GM12878 (cell line): ENCODE data around the gene GPAT3. TPM values are rescaled to one million over a fixed set of nuclear protein-coding genes. Genes with fewer than 3 reads are reported as not detected.

Source experiments
- BCL11A ChIP-seq: IDR thresholded peaks from 2 replicates; pipeline ENCODE4 v1.6.1; 2011; ENCODE audit warnings: low read depth, low read length
- BRCA1 ChIP-seq: IDR thresholded peaks from 2 replicates; pipeline ENCODE4 v1.6.1; 2011; ENCODE audit warnings: low read depth, low read length, improper control_type of control experiment
- CEBPB ChIP-seq, 2 experiments: fragments of 150-350 bp in 1 of 2; IDR thresholded peaks; 2 replicates each; pipeline ENCODE4 v1.6.1; 2012 to 2014; ENCODE audit warnings: low read depth in 2 of 2, low read length in 2 of 2, borderline replicate concordance in 1 of 2, inconsistent platforms in 1 of 2
- CREM ChIP-seq: IDR thresholded peaks from 2 replicates; pipeline ENCODE4 v1.6.1; 2014; ENCODE audit warnings: antibody characterized with exemption, low read depth
- EP300 ChIP-seq, 2 experiments: fragments of 150-350 bp in 1 of 2; IDR thresholded peaks; 2 replicates each; pipeline ENCODE4 v1.6.1; 2011 to 2012; ENCODE audit warnings: low read depth in 2 of 2, low read length in 2 of 2, borderline replicate concordance in 1 of 2, improper control_type of control experiment in 1 of 2, inconsistent platforms in 1 of 2; ENCODE audit not compliant: control insufficient read depth in 1 of 2
- ESRRA ChIP-seq: IDR thresholded peaks from 2 replicates; pipeline ENCODE4 v1.6.1; 2012; ENCODE audit warnings: mild to moderate bottlenecking, low read length, improper control_type of control experiment
- ETV6 ChIP-seq, 2 experiments: fragments of 450-650 bp in 1 of 2; IDR thresholded peaks in 1 of 2; conservative IDR thresholded peaks in 1 of 2; 2 replicates each; pipeline ENCODE4 v1.6.1; 2014; ENCODE audit warnings: antibody characterized with exemption in 1 of 2, borderline replicate concordance in 1 of 2, low read depth in 1 of 2, mild to moderate bottlenecking in 1 of 2, moderate library complexity in 1 of 2
- HDAC2 ChIP-seq: fragments of 200-600 bp; sonication (generic); IDR thresholded peaks from 2 replicates; pipeline ENCODE4 v1.6.1; 2017
- HDAC6 ChIP-seq: fragments of 200-600 bp; sonication (generic); IDR thresholded peaks from one replicate; pipeline ENCODE4 v1.8.0; 2017; ENCODE audit warnings: antibody characterized with exemption; ENCODE audit not compliant: unreplicated experiment
- IKZF1 ChIP-seq: fragments of 450-650 bp; conservative IDR thresholded peaks from 2 replicates; pipeline ENCODE4 v1.6.1; 2017; ENCODE audit warnings: antibody characterized with exemption, mild to moderate bottlenecking
- IRF4 ChIP-seq: IDR thresholded peaks from 2 replicates; pipeline ENCODE4 v1.6.1; 2011; ENCODE audit warnings: low read depth, low read length
- MTA2 ChIP-seq: fragments of 450-650 bp; IDR thresholded peaks from 2 replicates; pipeline ENCODE4 v1.6.1; 2016; ENCODE audit warnings: low read depth, mild to moderate bottlenecking, moderate library complexity
- POLR2AphosphoS5 ChIP-seq: IDR thresholded peaks from 2 replicates; pipeline ENCODE4 v1.6.1; 2011; ENCODE audit warnings: mild to moderate bottlenecking, low read length, inconsistent platforms
- POU2F2 ChIP-seq: IDR thresholded peaks from 3 replicates; pipeline ENCODE4 v1.6.1; 2011; ENCODE audit warnings: low read depth, mild to moderate bottlenecking, low read length, borderline replicate concordance
- RCOR1 ChIP-seq: conservative IDR thresholded peaks from 2 replicates; pipeline ENCODE4 v1.6.1; 2012; ENCODE audit warnings: low read depth, low read length, improper control_type of control experiment
- RELA ChIP-seq: fragments of 450-650 bp; IDR thresholded peaks from 2 replicates; pipeline ENCODE4 v1.8.0; 2014; ENCODE audit warnings: borderline replicate concordance; ENCODE audit not compliant: partially characterized antibody
- RFX5 ChIP-seq: IDR thresholded peaks from 2 replicates; pipeline ENCODE4 v1.6.1; 2011; ENCODE audit warnings: low read depth, low read length, improper control_type of control experiment
- SMAD1 ChIP-seq: fragments of 450-650 bp; IDR thresholded peaks from 2 replicates; pipeline ENCODE4 v1.6.1; 2018; ENCODE audit warnings: mild to moderate bottlenecking, low read depth; ENCODE audit not compliant: partially characterized antibody
- SMC3 ChIP-seq: IDR thresholded peaks from 2 replicates; pipeline ENCODE4 v1.6.1; 2011; ENCODE audit warnings: low read length, improper control_type of control experiment, borderline replicate concordance
- TBL1XR1 ChIP-seq: IDR thresholded peaks from 2 replicates; pipeline ENCODE4 v1.6.1; 2012; ENCODE audit warnings: low read depth, low read length, improper control_type of control experiment
- YBX1 ChIP-seq: fragments of 450-650 bp; IDR thresholded peaks from 2 replicates; pipeline ENCODE4 v1.6.1; 2016; ENCODE audit warnings: antibody characterized with exemption
- ZBTB4 ChIP-seq: fragments of 450-650 bp; formaldehyde crosslinking; IDR thresholded peaks from 2 replicates; pipeline ENCODE4 v1.4.0; 2022; ENCODE audit warnings: mild to moderate bottlenecking, moderate library complexity
- ZNF217 ChIP-seq: fragments of 450-650 bp; IDR thresholded peaks from 2 replicates; pipeline ENCODE4 v1.6.1; 2017; ENCODE audit warnings: antibody characterized with exemption, mild to moderate bottlenecking
- ZNF687 ChIP-seq: fragments of 450-650 bp; IDR thresholded peaks from 2 replicates; pipeline ENCODE4 v1.6.1; 2017; ENCODE audit warnings: mild to moderate bottlenecking, moderate library complexity
- polyA plus RNA-seq, 11 experiments: library from polyadenylated mRNA; depleted of rRNA in 4 of 11; unstranded in 6 of 11; stranded (reverse) in 5 of 11; fragments of >200 nt; fragmentation: Nextera tagmentation in 4 of 11; fragmentation: Illumina TruSeq in 1 of 11; extraction: Ambion mirVana in 4 of 11; extraction: Trizol in 1 of 11; gene quantifications; 1 replicate in 1 of 11; 2 replicates in 10 of 11; pipeline versions ENCODE4 v1.2.1 to v1.2.3, GENCODE V29; 2011 to 2016; ENCODE audit warnings: inconsistent platforms in 2 of 11, missing spikeins in 2 of 11, low read depth in 1 of 11
- total RNA-seq, 4 experiments: library from RNA; depleted of rRNA in 3 of 4; stranded (reverse); fragments of >200 nt in 3 of 4; fragmentation: Illumina TruSeq in 1 of 4; extraction: Trizol in 1 of 4; gene quantifications; 2 replicates each; pipeline versions ENCODE4 v1.2.1 to v1.2.3, GENCODE V29; 2013 to 2021

Gene GPAT3
- total and polyA plus RNA-seq, 10 of the 15 experiments (the other 5 are each of a cell fraction or from before 2014, with no cell fraction given): 0.26 to 1.1 (median 0.52) TPM

DNA sequence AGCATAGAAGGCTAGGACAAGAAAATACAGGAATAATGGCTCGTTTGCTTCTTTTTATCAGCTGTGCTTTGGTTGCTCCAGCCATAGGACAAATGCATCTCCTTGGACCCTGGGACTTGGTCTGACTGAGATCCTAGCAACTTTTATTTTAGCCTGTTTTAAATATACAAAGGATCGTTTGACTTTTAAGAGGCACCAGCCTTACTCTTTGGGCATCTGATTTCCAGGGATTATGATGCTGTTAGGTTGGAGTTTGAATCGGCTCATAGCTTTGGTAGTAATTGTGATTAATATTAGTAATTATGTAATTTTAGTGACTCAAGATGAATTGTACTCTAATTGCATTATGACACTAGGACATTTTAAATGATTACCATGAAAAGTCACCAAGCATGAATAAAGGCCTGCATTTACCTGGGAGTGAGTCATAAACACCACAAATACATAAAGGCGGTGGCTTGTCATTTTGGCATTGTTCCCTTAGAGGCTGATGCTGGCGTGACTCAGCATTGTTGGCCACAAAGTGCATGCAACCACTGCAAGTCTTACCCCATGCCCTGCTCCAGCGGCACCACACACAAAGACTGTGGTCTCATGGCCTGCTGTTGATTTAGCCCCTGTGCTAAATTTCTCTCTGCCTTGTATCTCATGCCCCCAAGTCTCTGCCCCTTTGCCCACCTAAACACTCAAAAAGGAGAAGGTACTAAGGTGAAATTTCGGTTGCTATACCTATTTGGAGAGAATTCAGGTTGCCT lies 12.4 kb downstream of the GPAT3 start (continued):
- peak; percentile 51; the same call in 1 of the 2 replicates for TF ChIP-seq ZNF687
- peak; percentile 55 to 84; a peak in 3 of 4 replicates for TF ChIP-seq EP300 (IDR thresholded peaks at IDR 0.05; ENCODE audit: borderline replicate concordance in 1 of 2, control insufficient read depth in 1 of 2, low read depth in 2 of 2, low read length in 2 of 2)
- TF ChIP-seq SMAD1: peak; percentile 41
- TF ChIP-seq ESRRA: no peak
- TF ChIP-seq YBX1: no peak
- TF ChIP-seq RELA: no peak
- TF ChIP-seq CEBPB (IDR thresholded peaks at IDR 0.05; ENCODE audit: borderline replicate concordance in 1 of 2, low read depth in 2 of 2, low read length in 2 of 2): no peak
- TF ChIP-seq SMC3: no peak
- TF ChIP-seq POU2F2: peak; percentile 74; the same call in 2 of the 3 replicates
- TF ChIP-seq CREM: 0 out of 2 replicates have a peak, but pooled peaks have one; percentile 24
- no peak for TF ChIP-seq BRCA1
- TF ChIP-seq RCOR1: no peak
- TF ChIP-seq MTA2: peak; percentile 93
- TF ChIP-seq TBL1XR1: no peak
- no peak for TF ChIP-seq HDAC2
- TF ChIP-seq IRF4: peak; percentile 43
- TF ChIP-seq RFX5: no peak
- no peak for TF ChIP-seq ZBTB4
- TF ChIP-seq BCL11A: peak; percentile 83
- TF ChIP-seq POLR2AphosphoS5: no peak
- TF ChIP-seq ZNF217: no peak
- TF ChIP-seq HDAC6: no peak
- TF ChIP-seq ETV6 (conservative IDR thresholded peaks at IDR 0.05 in 1 of 2, IDR thresholded peaks at IDR 0.05 in 1 of 2; ENCODE audit: borderline replicate concordance in 1 of 2, low read depth in 1 of 2): no peak
- peak; percentile 68 for TF ChIP-seq IKZF1
